HCT116 (cell line): ENCODE measurements around the gene PPP2R5D. TPM values are rescaled to one million over a fixed set of nuclear protein-coding genes. Genes with fewer than 3 reads are reported as not detected.

Source experiments
- ATAC-seq: fragments of 200-7000 bp; cut with Tn5 transposase; 2 replicates; pipeline ENCODE4 v1.9.1; 2020; ENCODE audit warnings: mild to moderate bottlenecking, moderate library complexity
- BruUV-seq: library from RNA; stranded (reverse); fragments of 400-500 nt; replicated peaks from 2 replicates; lab custom pipeline; 2021; lab: Mats Ljungman, UMichigan
- CTCF ChIA-PET: fragments of 300-600 bp; sonication (Branson Sonifier 250); formaldehyde crosslinking; loops from one replicate; lab custom pipeline; 2021; ENCODE audit warnings: antibody characterized with exemption; lab: Charles Lee
- POLR2A ChIA-PET: fragments of 300-600, 350-600 bp; sonication (Branson Sonifier 250); formaldehyde crosslinking; loops from one replicate; lab custom pipeline; 2021; ENCODE audit warnings: antibody characterized with exemption; lab: Charles Lee
- RAD21 ChIA-PET, 2 experiments: fragments of 300-600 bp; sonication (Branson Sonifier 250); formaldehyde crosslinking; loops; one replicate each; lab custom pipeline; 2023; ENCODE audit warnings: low total read pairs in 2 of 2; ENCODE audit not compliant: uncharacterized antibody in 2 of 2, unreplicated experiment in 2 of 2, low non-redundant PET in 1 of 2; lab: Charles Lee
- DNase-seq: peaks from one replicate; pipeline ENCODE4 v3.0.0-alpha.2; 2010; ENCODE audit warnings: low read depth, low spot score
- H2AFZ ChIP-seq: fragments of 200-600 bp; shearing (Covaris generic), sonication (generic); 2 replicates; pipeline ENCODE4 v1.6.1; 2017; ENCODE audit warnings: low read depth, mixed run types, mixed read lengths, antibody characterized with exemption, low read length; ENCODE audit not compliant: poor library complexity, severe bottlenecking
- H3K27ac ChIP-seq: 2 replicates; pipeline ENCODE4 v1.5.1; 2012; ENCODE audit warnings: low read depth, low read length
- H3K27me3 ChIP-seq: fragments of 200-600 bp; sonication (generic); 2 replicates; pipeline ENCODE4 v1.6.1; 2016; ENCODE audit warnings: mixed run types, low read length, mixed read lengths; ENCODE audit not compliant: insufficient read depth
- H3K36me3 ChIP-seq, 2 experiments: fragments of 200-500 bp in 1 of 2; fragments of 200-600 bp in 1 of 2; sonication (Bioruptor generic) in 1 of 2; sonication (generic) in 1 of 2; 2 replicates each; pipeline versions ENCODE4 v1.5.1 to v1.6.1; 2014 to 2016; ENCODE audit warnings: low read length in 2 of 2, inconsistent platforms in 1 of 2, mixed read lengths in 1 of 2, mixed run types in 1 of 2; ENCODE audit not compliant: insufficient read depth in 2 of 2, control insufficient read depth in 1 of 2
- H3K4me1 ChIP-seq, 2 experiments: fragments of 200-600 bp in 1 of 2; sonication (generic) in 1 of 2; 2 replicates each; pipeline versions ENCODE4 v1.5.1 to v1.6.1; 2012 to 2017; ENCODE audit warnings: low read length in 2 of 2, inconsistent platforms in 1 of 2, mild to moderate bottlenecking in 1 of 2, mixed read lengths in 1 of 2, mixed run types in 1 of 2, moderate library complexity in 1 of 2; ENCODE audit not compliant: insufficient read depth in 2 of 2, control insufficient read depth in 1 of 2
- H3K4me2 ChIP-seq: fragments of 200-600 bp; sonication (generic); 2 replicates; pipeline ENCODE4 v1.6.1; 2017; ENCODE audit warnings: mixed run types, low read length, mixed read lengths
- H3K4me3 ChIP-seq, 2 experiments: fragments of 200-600 bp in 1 of 2; sonication (generic) in 1 of 2; replicated peaks in 1 of 2; 2 replicates each; pipeline ENCODE4 v1.5.1; 2011 to 2016; ENCODE audit warnings: low read length in 2 of 2, control low read depth in 1 of 2, low read depth in 1 of 2, mild to moderate bottlenecking in 1 of 2, mixed read lengths in 1 of 2, mixed run types in 1 of 2
- H3K79me2 ChIP-seq: fragments of 200-600 bp; sonication (generic); 2 replicates; pipeline ENCODE4 v1.6.1; 2017; ENCODE audit warnings: mild to moderate bottlenecking, mixed run types, low read length, moderate library complexity, mixed read lengths; ENCODE audit not compliant: insufficient read depth
- H3K9ac ChIP-seq: fragments of 200-600 bp; sonication (generic); 2 replicates; pipeline ENCODE4 v1.6.1; 2016; ENCODE audit warnings: low read length, mixed read lengths
- H3K9me2 ChIP-seq: fragments of 200-600 bp; sonication (generic), shearing (Covaris generic); 2 replicates; pipeline ENCODE4 v1.6.1; 2017; ENCODE audit warnings: mixed run types, mild to moderate bottlenecking, moderate library complexity; ENCODE audit not compliant: insufficient read depth
- H3K9me3 ChIP-seq, 2 experiments: fragments of 200-500 bp in 1 of 2; fragments of 200-600 bp in 1 of 2; sonication (Bioruptor generic) in 1 of 2; sonication (generic) in 1 of 2; 2 replicates each; pipeline ENCODE4 v1.6.1; 2014 to 2017; ENCODE audit warnings: low read length in 2 of 2, mixed read lengths in 2 of 2, inconsistent platforms in 1 of 2, low read depth in 1 of 2, mild to moderate bottlenecking in 1 of 2, mixed run types in 1 of 2, moderate library complexity in 1 of 2; ENCODE audit not compliant: control insufficient read depth in 1 of 2, insufficient read depth in 1 of 2
- H4K20me1 ChIP-seq: fragments of 200-600 bp; sonication (generic), shearing (Covaris generic); 2 replicates; pipeline ENCODE4 v1.6.1; 2017; ENCODE audit warnings: mixed run types, mild to moderate bottlenecking, moderate library complexity; ENCODE audit not compliant: insufficient read depth
- POLR2AphosphoS5 ChIP-seq: IDR thresholded peaks from 2 replicates; pipeline ENCODE4 v1.6.1; 2011; ENCODE audit warnings: mild to moderate bottlenecking, low read depth, low read length, moderate library complexity
- SP1 ChIP-seq: IDR thresholded peaks from 2 replicates; pipeline ENCODE4 v1.6.1; 2012; ENCODE audit warnings: low read depth
- SRF ChIP-seq: IDR thresholded peaks from 2 replicates; pipeline ENCODE4 v1.6.1; 2012; ENCODE audit warnings: low read depth
- YY1 ChIP-seq: IDR thresholded peaks from 2 replicates; pipeline ENCODE4 v1.6.1; 2011; ENCODE audit warnings: low read length, low read depth, moderate library complexity, mild to moderate bottlenecking; ENCODE audit not compliant: insufficient replicate concordance; ENCODE audit errors: extremely low read depth
- ZBTB33 ChIP-seq: IDR thresholded peaks from 2 replicates; pipeline ENCODE4 v1.6.1; 2011; ENCODE audit warnings: mild to moderate bottlenecking, low read length, moderate library complexity; ENCODE audit not compliant: insufficient replicate concordance; ENCODE audit errors: extremely low read depth
- ZFX ChIP-seq: fragments of 450-650 bp; IDR thresholded peaks from 2 replicates; pipeline ENCODE4 v1.6.1; 2017
- intact Hi-C: fragments of 100-400 bp; cut with micrococcal nuclease; formaldehyde crosslinking; loops from 2 replicates; pipeline ENCODE4 v1.10.0; 2022
- total RNA-seq: library from RNA; stranded (reverse); gene quantifications from one replicate; pipeline ENCODE4 v1.2.1, GENCODE V29; 2021; ENCODE audit not compliant: unreplicated experiment

The PPP2R5D gene
- total RNA-seq, 1 experiment from 2014 or later, result 49.6 TPM

GRCh38 chr6:43058531-43058930 lies 74.2 kb downstream of the PPP2R5D start:
- Histone ChIP-seq H3K9me3 (no peaks in the 10 kb centered on the region), H3K9ac (peak overlapping the region; percentile 90), H2AFZ (no peak overlapping the region), H3K27ac (peak overlapping the region; percentile 65), H3K4me1 (peaks cover 13 to 31% of the 10 kb centered on the region in 2 experiments; a peak in 3 of 4 replicates), H4K20me1 (no peaks in the 10 kb centered on the region), H3K27me3 (no peaks in the 10 kb centered on the region), H3K4me2 (peak overlapping the region; percentile 81), H3K79me2 (peaks cover 24% of the 10 kb centered on the region), H3K36me3 (peaks cover 0 to 19% of the 10 kb centered on the region in 2 experiments; a peak in 1 of 4 replicates), H3K4me3 (peak overlapping the region; percentile 89), H3K9me2 (no peaks in the 10 kb centered on the region)
- CTCF ChIA-PET, result no interaction called here
- RAD21 ChIA-PET, result no interaction called here
- ATAC-seq (no peak), DNase-seq (no peak)
- TF ChIP-seq SRF, result no peak
- intact Hi-C loops, result loop anchor here (5.0 kb wide), 3 partner anchors 46 to 114 kb away; partner anchors contain the start of genes KLHDC3, MEA1 and SRF
- POLR2A ChIA-PET, result interaction anchor here (1.5 kb wide), 1 partner anchor 44 kb away, joined by 7 read pairs; the partner anchor contains the start of genes KLHDC3 and MEA1
- BruUV-seq, result no TSS peak

- ChIA-PET POLR2A (interaction anchor here (1.4 to 1.5 kb wide), 2 partner anchors 45 to 75 kb away, joined by 7 to 9 read pairs; partner anchors contain the start of genes KLHDC3, MEA1 and PPP2R5D), CTCF (interaction anchor here (0.9 to 1.0 kb wide), 3 partner anchors 12 to 84 kb away, joined by 3 to 5 read pairs (median 5); partner anchors contain the start of gene PTK7), RAD21 (interaction anchor here (0.6 to 1.0 kb wide), 3 partner anchors 45 to 84 kb away, joined by 3 to 5 read pairs (median 3); partner anchors contain the start of gene KLHDC3 (in 1 of the 2))
- ATAC-seq (peak; percentile 96), DNase-seq (peak; percentile 97)
- intact Hi-C loops, result loop anchor here (1.0 to 5.0 kb wide), 4 partner anchors 47 to 158 kb away; partner anchors contain the start of genes KLHDC3, MEA1 and SRF
- peak within 1 kb of the TSS; percentile 90 for H3K9ac ChIP-seq
- no peaks in the 10 kb centered on the region for H4K20me1 ChIP-seq
- H3K4me2 ChIP-seq, result peak within 1 kb of the TSS; percentile 81
- peaks cover 10 to 25% of the 10 kb centered on the region in 2 experiments; a peak in 3 of 4 replicates for H3K4me1 ChIP-seq
- H3K27me3 ChIP-seq, result no peaks in the 10 kb centered on the region
- H3K4me3 ChIP-seq, result peak within 1 kb of the TSS; percentile 89
- peak within 1 kb of the TSS; percentile 65 for H3K27ac ChIP-seq
- TF ChIP-seq YY1, result peak; percentile 96
- peak; percentile 95 for TF ChIP-seq POLR2AphosphoS5
- TF ChIP-seq ZBTB33, result peak; percentile 78
- no peak for TF ChIP-seq SP1
- peak; percentile 22; the same call in 1 of the 2 replicates for TF ChIP-seq ZFX
- peaks cover 0 to 19% of the 10 kb centered on the region in 2 experiments; a peak in 1 of 4 replicates for H3K36me3 ChIP-seq
- peaks cover 24% of the 10 kb centered on the region for H3K79me2 ChIP-seq
- peak within 1 kb of the TSS; percentile 67 for H2AFZ ChIP-seq
- BruUV-seq, result no TSS peak
- H3K9me3 ChIP-seq, result no peaks in the 10 kb centered on the region
- no peaks in the 10 kb centered on the region for H3K9me2 ChIP-seq
Measured at GRCh38 chr6:43059168-43060033, 75.0 kb downstream of the PPP2R5D start, which contains the start of the genes KLC4 and MRPL2. Gene KLC4, plus strand, starts transcription at chr6:43059631. Its CDS starts 1,705 bp downstream, at chr6:43061336. Gene MRPL2, minus strand, starts transcription at chr6:43059434. Its CDS starts 53 bp downstream, at chr6:43059381.
